NCI-H774 (cell line): Measurements from ENCODE around the gene MAML3.

Experiments used
- DNase-seq: peaks from one replicate; lab custom pipeline; 2025; lab: John Stamatoyannopoulos, UW

MAML3 gene

DNA sequence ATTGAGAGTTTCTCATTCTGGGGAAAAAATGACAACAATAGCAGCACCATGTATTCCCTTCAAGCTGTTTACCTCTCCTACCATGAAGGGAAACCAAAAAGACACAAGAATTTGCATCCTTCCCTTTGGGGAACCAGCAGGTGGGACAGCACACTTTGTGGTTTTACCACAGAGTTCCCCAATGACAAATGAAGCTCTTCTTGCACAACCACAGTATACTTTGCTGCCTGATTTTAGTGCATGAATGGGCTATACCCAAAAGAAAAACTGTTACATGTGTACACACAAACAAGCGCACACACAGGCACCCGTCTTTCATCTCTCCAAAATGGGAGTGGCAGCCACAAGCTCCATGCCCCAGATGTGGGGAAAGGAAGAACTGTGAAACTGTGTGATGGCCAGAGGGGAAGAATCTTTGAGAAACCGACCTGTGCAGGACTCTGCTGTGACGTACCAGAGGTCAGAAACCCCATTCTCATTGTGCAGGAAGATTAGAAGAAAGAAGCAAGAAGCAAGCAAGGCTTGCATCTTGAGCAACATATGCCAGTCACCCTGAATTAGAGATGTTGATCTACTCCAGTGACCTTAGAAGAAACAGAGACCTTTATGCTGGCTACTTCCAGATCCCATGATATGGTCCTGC is 2.7 kb upstream of the MAML3 start:
- no peak for DNase-seq

DNA sequence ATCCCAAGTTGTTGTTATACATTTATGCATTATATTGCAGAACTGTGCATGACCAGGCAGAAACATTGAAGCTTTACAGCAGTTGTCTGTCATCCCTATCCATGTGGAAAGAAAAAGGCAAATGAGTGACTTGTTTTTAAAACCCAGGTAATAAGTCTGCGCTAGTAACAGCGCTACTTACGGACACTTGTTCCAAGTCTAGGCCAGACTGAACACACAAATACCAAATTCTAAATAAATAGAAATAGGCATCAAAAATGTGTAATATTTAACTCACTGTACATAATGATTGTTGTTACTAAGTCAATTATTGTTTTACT is 548 bp upstream of the MAML3 start:
- DNase-seq: no peak

DNA sequence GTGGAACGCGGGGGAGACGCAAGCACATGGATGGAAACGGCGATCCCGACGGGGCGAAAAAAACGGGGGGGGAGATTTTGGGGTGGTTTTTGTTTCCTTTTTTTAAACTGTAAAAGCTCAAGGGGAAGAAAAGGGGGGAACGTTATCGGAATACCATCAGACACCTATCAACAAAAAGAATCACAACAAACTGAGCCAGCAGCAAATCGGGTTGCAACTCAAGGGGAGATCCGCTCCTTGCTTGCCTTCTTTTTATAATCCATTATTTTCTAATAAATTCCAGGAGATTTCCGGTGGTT is 616 bp downstream of the MAML3 start:
- no peak for DNase-seq

DNA sequence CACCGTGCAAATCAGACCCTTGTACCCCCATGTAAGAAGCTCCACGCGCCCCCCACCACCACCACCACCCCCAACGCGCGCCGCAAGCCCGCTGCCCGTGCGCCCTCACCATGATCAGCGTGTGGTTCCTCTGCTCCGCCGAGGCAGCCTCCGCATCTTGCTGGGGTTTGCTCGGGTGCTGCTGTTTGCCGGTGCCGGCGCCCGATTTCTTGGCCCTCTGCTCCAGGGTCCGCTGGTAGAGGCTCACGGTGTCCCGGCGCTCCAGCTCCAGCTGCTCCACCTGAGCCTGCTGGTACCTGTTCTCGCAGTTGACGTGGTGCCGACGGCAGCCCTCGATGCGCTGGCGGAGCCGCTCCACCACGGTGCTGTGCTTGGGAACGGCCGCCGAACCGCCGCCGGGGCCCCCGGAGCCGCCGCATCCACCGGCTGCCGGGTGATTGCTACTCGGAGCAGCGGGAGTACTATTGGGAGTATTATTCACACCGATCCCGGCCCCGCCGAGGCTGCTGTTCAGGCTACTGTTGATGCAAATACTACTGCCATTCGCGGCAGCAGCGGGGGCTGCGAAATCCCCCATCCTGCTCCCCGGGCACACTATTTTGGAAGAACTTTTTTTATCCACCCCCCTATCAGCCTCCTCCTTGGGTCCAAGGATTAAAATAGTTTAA is 1.1 kb downstream of the MAML3 start:
- no peak for DNase-seq

DNA sequence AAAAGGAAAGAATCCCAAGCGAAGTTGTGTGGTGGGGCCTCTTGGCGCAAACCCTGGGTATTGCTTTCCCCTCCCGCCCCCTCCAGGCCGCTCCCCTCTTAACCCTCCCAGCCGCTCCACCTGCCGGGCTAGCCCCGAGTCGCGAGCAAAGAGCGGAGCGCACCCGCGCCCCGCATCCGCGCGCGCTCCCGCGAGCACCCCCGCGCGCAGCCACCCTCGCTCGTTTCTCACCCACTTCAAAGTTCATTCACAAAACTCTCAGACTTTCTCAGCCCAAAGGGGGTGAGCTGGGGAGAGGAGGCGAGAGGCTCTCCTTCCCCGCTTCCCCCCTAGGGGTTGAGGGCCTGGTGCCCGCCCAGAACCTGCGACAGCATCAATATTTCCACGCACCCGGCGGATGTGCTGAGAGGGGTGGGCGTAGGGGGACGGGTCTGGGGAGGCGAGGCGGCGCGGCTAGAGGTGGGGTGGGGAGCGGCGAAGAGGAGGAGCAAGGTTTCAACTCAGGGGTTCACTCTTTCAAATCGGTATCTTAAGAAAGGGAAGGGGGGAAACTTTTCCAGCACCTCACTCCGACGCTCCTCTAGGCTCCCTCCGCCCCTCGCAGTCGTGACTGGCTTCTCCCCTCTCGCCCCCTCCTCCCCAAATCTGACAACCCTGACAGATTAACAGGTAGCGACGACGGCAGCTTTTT is 1.8 kb downstream of the MAML3 start:
- peak; percentile 61 for DNase-seq

DNA sequence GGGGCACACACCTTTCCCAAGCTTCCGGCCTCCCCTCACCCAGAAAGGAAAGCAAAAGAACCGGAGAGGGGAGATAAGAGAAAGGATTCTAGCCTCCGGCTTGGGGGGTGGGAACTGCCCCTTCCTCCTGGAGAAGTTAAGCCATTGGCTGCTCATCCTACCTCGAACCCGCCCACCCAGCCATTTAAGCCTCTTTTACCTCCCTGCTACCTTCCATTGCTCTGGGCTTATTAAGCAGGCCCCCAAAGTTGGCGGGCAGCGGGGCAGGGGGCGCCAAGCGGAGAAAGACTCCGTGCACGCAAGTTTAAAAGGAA is 2.3 kb downstream of the MAML3 start:
- peak; percentile 72 for DNase-seq

DNA sequence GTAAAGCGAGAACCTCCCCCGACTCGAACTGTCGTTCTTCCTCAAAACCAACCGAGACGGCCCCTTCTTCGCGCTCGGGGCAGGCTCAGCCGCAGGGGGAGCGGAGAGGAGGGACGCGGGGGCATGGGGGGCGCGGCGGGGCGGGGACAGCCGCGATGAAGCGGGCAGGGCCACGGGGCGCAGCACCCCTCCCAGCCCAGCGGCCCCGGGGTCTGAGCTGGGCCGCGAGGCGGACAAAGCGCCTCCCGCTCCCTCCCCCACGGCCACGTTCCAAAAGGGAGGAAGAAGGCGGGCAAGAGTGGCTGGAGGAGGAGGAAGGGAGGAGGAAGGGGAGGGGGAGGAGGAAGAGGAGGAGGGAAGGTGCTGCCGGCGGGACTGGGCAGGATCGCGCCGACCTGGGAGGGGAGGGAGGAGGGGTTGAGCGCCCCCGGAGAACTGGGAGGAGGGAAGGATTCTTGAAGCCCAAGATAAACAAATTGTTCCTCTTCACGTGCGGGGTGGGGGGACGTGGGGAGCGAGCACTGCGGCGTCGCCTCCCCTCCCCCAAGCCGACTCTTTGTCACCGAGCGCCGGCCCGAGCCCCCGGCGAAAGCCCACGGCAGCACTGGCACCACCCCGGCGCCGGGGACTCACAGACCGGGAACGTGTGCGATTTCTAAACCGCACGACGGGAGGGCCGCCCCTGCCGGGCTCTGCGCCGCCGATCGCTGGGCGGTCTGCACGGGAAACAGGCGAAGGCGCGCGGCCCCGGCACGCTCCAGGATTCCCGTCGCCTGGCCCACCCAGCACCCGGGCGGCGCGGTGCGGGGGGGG is 2.9 kb downstream of the MAML3 start:
- peak; percentile 66 for DNase-seq

DNA sequence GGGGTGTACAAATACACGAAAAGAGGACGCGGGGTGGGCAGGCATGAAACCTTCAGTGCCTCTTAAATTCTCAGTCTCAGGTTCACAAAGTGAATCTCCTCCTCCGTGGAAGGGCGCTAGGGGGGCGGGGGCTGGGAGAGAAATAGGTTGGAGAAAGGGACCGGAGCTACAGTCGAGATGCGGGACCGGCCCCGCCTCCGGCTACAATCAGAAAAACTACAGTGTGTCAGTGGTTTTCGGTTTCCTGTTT is 3.4 kb downstream of the MAML3 start:
- no peak for DNase-seq

DNA sequence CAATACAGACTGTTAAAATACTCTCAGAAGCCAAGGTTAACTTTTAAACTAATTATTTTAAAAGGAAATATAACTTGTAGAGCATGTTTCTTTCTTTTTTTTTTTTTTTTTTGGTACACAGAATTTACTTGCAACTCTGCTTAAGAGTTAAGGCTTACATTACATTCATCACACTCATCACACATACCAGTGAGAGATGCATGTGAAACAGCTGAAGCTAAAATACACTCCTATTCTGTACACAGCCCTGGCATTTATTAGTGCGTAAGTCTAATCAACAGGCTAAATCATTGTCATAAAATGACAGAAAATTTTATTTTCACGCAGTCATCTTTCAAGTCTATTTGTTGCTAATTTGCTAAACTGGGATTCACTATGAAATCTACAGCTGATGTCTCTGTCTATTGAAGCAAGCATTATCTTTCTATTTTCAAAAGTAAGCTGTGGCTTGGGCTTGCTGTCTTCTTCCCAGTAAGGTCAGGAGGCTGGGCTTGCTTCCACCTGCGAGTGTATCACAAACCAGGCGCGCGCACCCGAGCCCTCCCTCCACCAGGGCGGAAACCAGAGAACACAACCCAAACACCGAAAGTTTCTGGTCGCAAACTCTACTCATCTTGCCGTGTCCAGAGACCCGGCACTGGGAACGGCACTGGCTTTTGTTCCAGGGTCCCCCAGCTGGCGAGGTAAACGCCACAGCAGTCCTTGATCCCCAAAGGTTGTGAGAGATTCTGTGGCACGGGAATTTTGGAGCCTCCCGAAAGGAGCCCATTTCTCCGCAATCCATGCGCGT is 3.9 kb downstream of the MAML3 start:
- peak; percentile 38 for DNase-seq

DNA sequence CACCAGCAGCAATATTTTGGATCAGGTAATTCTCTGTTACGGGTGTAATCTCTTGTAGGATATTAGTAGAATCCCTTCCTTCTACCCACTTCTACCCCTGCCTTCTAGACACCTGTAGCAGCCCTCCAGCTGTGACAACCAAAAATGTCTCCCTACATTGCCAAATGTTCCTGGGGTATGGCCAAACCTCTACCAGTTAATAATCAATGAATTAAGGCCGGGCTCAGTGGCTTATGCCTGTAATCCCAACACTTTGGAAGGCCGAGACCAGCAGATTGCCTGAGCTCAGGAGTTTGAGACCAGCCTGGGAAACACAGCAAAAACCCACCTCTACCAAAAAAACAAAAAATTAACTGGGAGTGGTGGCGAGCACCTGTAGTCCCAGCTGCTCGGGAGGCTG is 9.9 kb downstream of the MAML3 start:
- no peak for DNase-seq

DNA sequence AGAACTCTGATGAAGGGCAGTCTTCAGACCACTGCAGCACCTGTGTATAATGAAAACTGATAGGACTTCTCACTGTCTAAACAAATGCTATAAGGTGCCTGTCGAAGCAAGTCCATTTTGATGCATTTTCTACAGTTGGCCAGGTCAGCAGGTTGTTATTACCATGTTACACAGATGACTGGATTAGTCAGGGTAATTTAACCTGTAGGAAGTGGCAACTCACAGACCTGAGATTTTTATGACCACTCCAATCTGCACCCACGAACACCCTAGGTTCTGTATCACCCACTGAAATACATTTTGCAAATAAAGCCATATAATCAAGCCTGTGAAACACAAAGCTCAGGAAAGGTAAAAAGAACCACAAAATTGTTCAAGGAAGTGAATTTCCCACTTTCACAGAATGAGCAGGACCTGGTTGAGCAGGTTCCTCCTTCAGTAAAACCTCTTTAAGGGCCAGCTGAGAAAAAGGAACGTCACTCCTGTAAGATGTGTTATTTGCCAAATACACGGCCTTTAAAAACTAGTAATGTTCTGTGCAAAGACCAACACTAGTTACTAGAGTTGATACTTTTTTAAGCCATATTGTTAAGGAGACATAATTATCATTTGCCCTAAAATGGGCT is 12.7 kb downstream of the MAML3 start:
- no peak for DNase-seq

DNA sequence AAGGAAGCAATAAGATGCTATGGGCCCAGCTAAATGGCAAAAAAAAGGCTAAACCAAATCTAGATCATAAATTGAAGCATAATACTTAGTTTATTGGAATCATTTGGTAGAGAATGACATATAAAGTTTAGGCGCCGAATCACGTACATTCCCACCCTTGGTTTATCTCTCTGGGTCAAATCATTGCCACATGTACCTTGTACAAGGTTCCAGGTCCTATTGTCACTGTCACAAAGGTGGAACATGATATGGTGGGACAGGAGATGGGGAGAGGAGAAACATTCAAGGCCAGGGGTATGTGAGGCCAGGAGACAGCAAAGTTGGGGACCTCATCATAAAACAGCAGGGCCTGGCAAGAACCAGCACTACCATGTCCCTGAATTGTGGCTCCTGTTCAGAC is 13.4 kb downstream of the MAML3 start:
- DNase-seq: no peak

DNA sequence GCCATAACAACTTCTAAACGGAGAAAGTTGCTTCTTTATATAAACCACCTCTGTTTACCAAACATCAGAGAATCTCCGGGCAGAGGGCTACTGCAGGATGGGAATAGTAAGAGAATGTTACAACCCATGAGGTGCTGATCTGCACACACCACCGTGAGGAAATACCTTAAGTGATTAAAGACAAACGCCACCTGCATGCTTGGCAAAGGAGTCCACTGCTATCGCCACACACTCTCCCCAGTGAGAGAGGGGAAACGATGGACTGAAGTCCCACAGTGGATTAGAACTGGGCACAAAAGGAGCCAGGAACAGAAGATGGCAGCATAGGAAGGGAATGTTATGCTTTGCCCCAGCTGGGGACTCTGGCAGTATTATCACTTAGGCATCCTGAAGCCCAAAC is 15.6 kb downstream of the MAML3 start:
- no peak for DNase-seq

DNA sequence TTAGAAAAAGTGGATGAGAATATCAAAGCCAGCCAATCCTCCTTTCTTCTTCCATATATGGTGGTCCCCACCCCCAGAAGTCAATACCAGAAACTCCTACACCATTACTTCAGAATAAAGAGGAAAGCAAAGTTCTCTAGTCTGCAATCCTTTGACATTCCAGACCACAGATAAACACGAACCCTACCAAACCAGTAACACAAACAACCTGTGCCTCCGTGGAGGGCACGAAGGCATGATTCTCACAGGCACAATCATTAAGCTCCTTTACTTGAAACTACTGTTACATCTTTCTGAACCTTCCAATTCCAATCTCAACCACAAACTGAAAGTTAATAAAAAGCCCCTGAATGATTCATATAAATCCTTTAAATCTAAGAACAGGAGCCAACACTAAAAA is 16.3 kb downstream of the MAML3 start:
- DNase-seq: no peak

DNA sequence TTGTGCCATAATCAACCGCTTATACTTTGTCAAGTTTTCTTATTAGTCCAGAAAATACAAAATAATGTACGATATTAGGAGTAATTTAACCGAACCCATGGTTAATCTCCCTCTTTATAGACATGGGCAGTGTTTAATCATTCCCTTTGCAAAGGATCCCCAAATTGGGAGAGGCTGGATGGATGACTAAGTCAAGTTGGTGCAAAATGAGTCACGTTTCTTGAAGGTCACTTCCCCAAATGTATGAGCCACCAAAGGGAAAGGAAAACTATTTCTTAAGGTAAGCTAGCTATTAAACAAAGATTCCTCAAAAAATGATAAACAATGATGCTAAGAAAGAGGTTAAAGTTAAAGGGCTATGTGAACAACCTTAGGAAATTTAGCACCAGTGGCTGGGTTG is 17.5 kb downstream of the MAML3 start:
- DNase-seq: no peak

DNA sequence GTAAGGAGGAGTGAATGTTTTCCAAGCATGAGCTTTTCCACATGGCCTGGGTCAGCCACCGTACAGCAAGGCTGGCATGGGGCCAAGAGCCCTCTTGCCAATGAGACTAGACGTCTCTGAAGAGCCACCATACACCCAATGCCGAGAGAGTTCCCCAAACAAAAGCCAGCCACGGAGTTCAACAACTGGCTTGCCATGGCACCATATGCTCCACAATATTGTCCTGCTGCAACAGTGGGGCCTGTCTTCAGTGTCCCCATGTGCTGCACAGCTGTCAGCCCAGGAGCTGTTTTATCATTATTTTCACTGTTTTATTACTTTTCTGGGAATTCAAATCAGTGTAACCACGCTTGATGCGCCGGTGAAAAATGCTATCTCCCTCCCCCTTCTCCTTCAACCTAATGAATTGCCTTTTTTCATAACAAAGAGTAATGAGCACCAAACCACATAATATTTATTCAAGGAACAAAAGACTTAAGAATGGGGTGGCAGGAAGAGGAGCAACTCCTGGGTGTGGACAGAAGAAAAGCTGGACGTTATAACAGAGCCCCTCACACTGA is 18.4 kb downstream of the MAML3 start:
- DNase-seq: peak; percentile 55

DNA sequence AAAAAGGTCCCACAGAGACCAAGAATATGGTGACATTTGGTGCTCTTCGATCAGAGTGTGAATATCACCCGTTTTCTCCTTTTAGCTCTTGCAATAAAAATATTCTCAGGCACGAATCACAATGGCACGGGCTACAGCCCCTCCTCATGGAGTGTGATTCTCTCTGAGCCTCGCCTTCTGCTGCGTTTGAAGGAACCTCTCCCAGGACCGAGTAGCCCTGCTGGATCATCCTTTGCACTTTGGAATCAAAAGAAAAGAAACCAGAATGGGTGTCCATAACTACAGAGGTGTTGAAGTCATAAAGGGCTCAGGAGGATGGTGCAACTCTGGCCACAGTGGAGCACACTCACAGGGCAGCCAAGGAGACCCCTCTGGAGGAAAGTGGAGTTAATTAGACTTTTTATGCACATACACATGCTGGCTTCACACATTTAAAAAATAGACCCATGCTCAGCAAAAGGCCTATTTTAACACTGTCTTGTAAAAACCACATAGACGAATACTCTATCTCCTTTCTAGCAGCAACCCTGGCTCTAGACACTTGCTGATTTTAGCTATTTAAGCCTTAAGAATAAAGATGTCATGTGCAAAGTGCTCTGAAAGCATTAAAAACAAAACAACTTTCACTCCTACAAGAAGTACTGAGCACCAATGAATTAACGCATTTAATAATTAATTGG is 19.1 kb downstream of the MAML3 start:
- DNase-seq: no peak

DNA sequence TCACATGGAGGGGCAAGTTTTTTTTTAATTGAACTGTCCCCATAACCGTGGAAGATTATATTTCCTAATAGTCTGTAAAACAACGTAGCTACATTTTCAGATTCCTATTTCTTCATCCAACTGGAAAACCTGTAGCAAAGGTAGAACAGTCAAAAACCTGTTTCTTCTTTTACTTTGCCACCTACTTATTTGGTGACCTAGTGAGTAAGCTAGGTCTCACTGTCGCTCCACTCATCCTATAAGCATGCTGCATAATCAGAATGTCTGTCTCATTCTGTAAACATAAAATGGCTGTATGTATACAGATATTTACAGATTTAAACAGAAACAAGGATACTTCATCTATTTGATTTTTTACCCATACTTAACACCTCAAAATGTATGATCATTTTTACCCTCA is 20.4 kb downstream of the MAML3 start:
- no peak for DNase-seq

DNA sequence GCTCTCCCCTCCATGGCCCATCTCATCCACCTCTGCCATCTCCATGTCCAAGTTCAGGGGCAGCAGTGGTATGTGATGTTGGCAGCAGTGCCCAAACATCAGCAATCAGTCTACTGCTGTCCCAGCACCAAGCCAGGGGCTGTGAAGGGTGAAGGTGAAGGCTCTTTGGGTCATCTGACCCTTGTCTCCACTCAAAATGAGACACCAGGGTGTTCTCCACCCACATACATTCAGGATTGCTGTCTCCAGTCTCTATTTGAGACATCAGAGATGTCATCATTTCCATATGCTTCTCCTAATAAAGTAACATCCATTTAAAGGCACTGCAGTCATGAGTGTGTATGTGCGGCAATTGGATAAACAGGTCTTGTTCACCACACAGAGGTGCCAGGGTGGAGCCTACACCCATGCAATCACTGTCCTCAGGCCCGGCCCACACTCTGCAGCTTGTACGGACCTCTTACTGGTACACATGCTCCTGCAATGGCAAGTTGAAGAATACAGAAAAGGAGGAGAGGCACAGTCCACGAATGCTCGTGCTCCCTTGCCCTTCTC is 22.2 kb downstream of the MAML3 start:
- DNase-seq: no peak

DNA sequence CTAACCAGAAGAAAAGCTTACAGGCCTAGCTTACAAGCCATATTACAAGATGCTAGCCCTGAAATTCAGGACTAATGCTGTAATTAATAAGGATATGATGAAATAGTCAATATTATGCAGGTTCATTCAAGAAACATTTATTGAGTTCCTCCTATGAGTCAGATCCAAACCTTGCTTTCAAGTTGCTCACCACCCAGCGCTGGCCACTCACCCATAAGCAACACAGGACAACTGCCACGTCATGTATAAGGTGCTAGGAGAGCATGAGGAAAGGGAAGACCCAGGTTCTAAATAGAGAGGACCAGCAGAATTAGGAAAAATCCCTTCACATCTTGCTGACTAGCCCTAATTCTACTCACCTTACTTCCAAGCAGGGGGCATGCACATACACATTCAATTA is 23.3 kb downstream of the MAML3 start:
- no peak for DNase-seq

DNA sequence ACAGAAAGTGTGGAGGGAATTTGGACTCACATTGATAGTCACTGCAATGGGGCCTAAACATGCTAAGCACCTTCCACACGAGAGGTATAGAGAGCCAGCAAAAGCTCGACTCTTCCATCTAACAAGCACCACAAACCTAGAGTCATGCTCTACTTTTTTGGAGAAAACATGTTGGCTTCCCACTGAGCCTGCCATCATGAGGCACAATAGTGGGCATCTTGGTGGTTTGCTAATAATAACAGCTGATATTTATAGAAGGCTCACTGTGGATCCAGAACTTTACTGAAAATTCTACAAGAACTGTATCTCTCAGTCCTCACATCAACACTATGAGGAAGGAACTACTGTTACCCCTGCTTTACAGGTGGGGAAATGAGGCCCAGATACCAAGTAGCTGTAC is 26.6 kb downstream of the MAML3 start:
- no peak for DNase-seq
